SK-N-SH (cell line): ENCODE measurements around the gene CLDN6. TPM values are rescaled to one million over a fixed set of nuclear protein-coding genes. Genes with fewer than 3 reads are reported as not detected.

Source experiments
- CTCF ChIA-PET: fragments of 300-600, 350-600 bp; formaldehyde crosslinking; extraction: SDS; loops from one replicate; lab custom pipeline; 2021; lab: Yijun Ruan, JAX
- POLR2A ChIA-PET: fragments of 350-600 bp; sonication (Branson Sonifier 250); formaldehyde crosslinking; extraction: SDS; loops from one replicate; lab custom pipeline; 2020; ENCODE audit warnings: antibody characterized with exemption, inconsistent platforms; lab: Yijun Ruan, JAX
- DNase-seq: peaks from one replicate; pipeline ENCODE4 v3.0.0; 2012
- H2AFZ ChIP-seq: fragments of 200-600 bp; sonication (generic); 2 replicates; pipeline ENCODE4 v1.8.1; 2016; ENCODE audit warnings: antibody characterized with exemption, mild to moderate bottlenecking, low read depth
- H3F3A ChIP-seq: fragments of 200-600 bp; sonication (generic); replicated peaks from 2 replicates; pipeline ENCODE3; 2016; ENCODE audit warnings: antibody characterized with exemption, mild to moderate bottlenecking; ENCODE audit not compliant: insufficient read depth
- H3K27ac ChIP-seq, 2 experiments: fragments of 200-500 bp in 1 of 2; fragments of 200-600 bp in 1 of 2; sonication (Bioruptor generic) in 1 of 2; sonication (generic), shearing (Covaris generic) in 1 of 2; 2 replicates each; pipeline versions ENCODE4 v1.5.1 to v1.6.1; 2014 to 2016; ENCODE audit warnings: low read depth in 2 of 2, inconsistent platforms in 1 of 2, low read length in 1 of 2, mild to moderate bottlenecking in 1 of 2, mixed read lengths in 1 of 2
- H3K27me3 ChIP-seq: fragments of 200-600 bp; sonication (generic), shearing (Covaris generic); 2 replicates; pipeline ENCODE4 v1.6.1; 2016; ENCODE audit warnings: mixed run types; ENCODE audit not compliant: insufficient read depth
- H3K36me3 ChIP-seq, 2 experiments: fragments of 200-500 bp in 1 of 2; fragments of 200-600 bp in 1 of 2; sonication (Bioruptor generic) in 1 of 2; sonication (generic) in 1 of 2; replicated peaks in 1 of 2; 2 replicates each; pipeline versions ENCODE3 to v1.5.1; 2014 to 2016; ENCODE audit warnings: low read length in 1 of 2, mild to moderate bottlenecking in 1 of 2; ENCODE audit not compliant: insufficient read depth in 2 of 2, control insufficient read depth in 1 of 2
- H3K4me1 ChIP-seq, 2 experiments: fragments of 200-500 bp in 1 of 2; fragments of 200-600 bp in 1 of 2; sonication (Bioruptor generic) in 1 of 2; sonication (generic), shearing (Covaris generic) in 1 of 2; 2 replicates each; pipeline versions ENCODE4 v1.5.1 to v1.6.1; 2014 to 2016; ENCODE audit warnings: low read depth in 1 of 2, low read length in 1 of 2, mixed run types in 1 of 2; ENCODE audit not compliant: insufficient read depth in 2 of 2, control insufficient read depth in 1 of 2
- H3K4me2 ChIP-seq: fragments of 200-600 bp; sonication (generic), shearing (Covaris generic); 2 replicates; pipeline ENCODE4 v1.6.1; 2017; ENCODE audit warnings: mixed run types
- H3K4me3 ChIP-seq, 2 experiments: fragments of 200-500 bp in 1 of 2; fragments of 200-600 bp in 1 of 2; sonication (Bioruptor generic) in 1 of 2; sonication (generic), shearing (Covaris generic) in 1 of 2; 2 replicates each; pipeline versions ENCODE4 v1.5.1 to v1.8.1; 2014 to 2016; ENCODE audit warnings: low read depth in 2 of 2, inconsistent platforms in 1 of 2, low read length in 1 of 2, mild to moderate bottlenecking in 1 of 2, mixed read lengths in 1 of 2, moderate library complexity in 1 of 2
- H3K79me2 ChIP-seq: fragments of 200-600 bp; sonication (generic); 2 replicates; pipeline ENCODE4 v1.8.1; 2017; ENCODE audit warnings: mild to moderate bottlenecking; ENCODE audit not compliant: insufficient read depth
- H3K9ac ChIP-seq: fragments of 200-600 bp; sonication (generic); 2 replicates; pipeline ENCODE4 v1.6.1; 2017; ENCODE audit warnings: mixed run types
- H3K9me2 ChIP-seq: fragments of 200-600 bp; sonication (generic); 2 replicates; pipeline ENCODE4 v1.6.1; 2017; ENCODE audit warnings: mixed run types
- H3K9me3 ChIP-seq: fragments of 200-600 bp; sonication (generic); 2 replicates; pipeline ENCODE4 v1.6.1; 2017; ENCODE audit warnings: mixed run types, mild to moderate bottlenecking, moderate library complexity
- H4K20me1 ChIP-seq: fragments of 200-600 bp; sonication (generic); 2 replicates; pipeline ENCODE4 v1.6.1; 2017; ENCODE audit warnings: mild to moderate bottlenecking, mixed run types; ENCODE audit not compliant: insufficient read depth
- ELF1 ChIP-seq: IDR thresholded peaks from 2 replicates; pipeline ENCODE4 v1.4.0; 2012
- EP300 ChIP-seq, 2 experiments: IDR thresholded peaks; 2 replicates each; pipeline versions ENCODE4 v1.4.0 to v1.6.1; 2012; ENCODE audit warnings: borderline replicate concordance in 1 of 2, low read depth in 1 of 2, low read length in 1 of 2
- EZH2phosphoT487 ChIP-seq: fragments of 200-600 bp; sonication (generic); IDR thresholded peaks from 2 replicates; pipeline ENCODE4 v1.6.1; 2017; ENCODE audit warnings: low read depth, mixed run types, mild to moderate bottlenecking, antibody characterized with exemption, moderate library complexity, borderline replicate concordance
- FOXJ3 ChIP-seq: sonication (generic); formaldehyde crosslinking; IDR thresholded peaks from 2 replicates; pipeline ENCODE4 v1.5.1; 2020; ENCODE audit warnings: mild to moderate bottlenecking, missing genetic modification reagents
- FOXM1 ChIP-seq: IDR thresholded peaks from 2 replicates; pipeline ENCODE4 v1.4.0; 2012; ENCODE audit warnings: low read depth, mild to moderate bottlenecking
- IRF3 ChIP-seq: fragments of 150-350 bp; IDR thresholded peaks from 2 replicates; pipeline ENCODE4 v1.6.1; 2016; ENCODE audit warnings: mild to moderate bottlenecking, low read depth, low read length
- MEF2A ChIP-seq: IDR thresholded peaks from 2 replicates; pipeline ENCODE4 v1.4.0; 2012; ENCODE audit warnings: low read depth, borderline replicate concordance
- MXI1 ChIP-seq: IDR thresholded peaks from 2 replicates; pipeline ENCODE4 v1.6.1; 2012; ENCODE audit warnings: mild to moderate bottlenecking, low read depth, low read length, improper control_type of control experiment
- REST ChIP-seq: IDR thresholded peaks from 2 replicates; pipeline ENCODE4 v1.6.1; 2012; ENCODE audit warnings: mild to moderate bottlenecking, low read depth, low read length, moderate library complexity
- RFX5 ChIP-seq: IDR thresholded peaks from 2 replicates; pipeline ENCODE4 v1.6.1; 2012; ENCODE audit warnings: mild to moderate bottlenecking, improper control_type of control experiment, low read length
- RXRA ChIP-seq: IDR thresholded peaks from 2 replicates; pipeline ENCODE4 v1.4.0; 2012; ENCODE audit warnings: low read depth, mild to moderate bottlenecking, borderline replicate concordance
- WGBS: methylation state at CpG from one replicate; pipeline ENCODE4 v1.1.6; 2017; ENCODE audit warnings: low lambda C conversion rate; 5-methylcytosine and 5-hydroxymethylcytosine counted together
- polyA plus RNA-seq, 3 experiments: library from polyadenylated mRNA; depleted of rRNA; stranded (reverse); fragments of >200 nt; gene quantifications; 2 replicates each; pipeline ENCODE4 v1.2.3, GENCODE V29; 2012

The CLDN6 gene
- polyA plus RNA-seq, 1 of the 3 experiments (the other 2 are of a cell fraction) = 0.20 TPM

GRCh38 chr16:3066440-3066748 lies 48.4 kb upstream of the CLDN6 start (continued):
- TF ChIP-seq REST (no peak), FOXM1 (no peak), MXI1 (no peak), MEF2A (no peak), EP300 (IDR thresholded peaks at IDR 0.05; ENCODE audit: borderline replicate concordance in 1 of 2, low read depth in 1 of 2, low read length in 1 of 2) (no peak), RFX5 (no peak)

- Histone ChIP-seq H3F3A (no peaks in the 10 kb centered on the region), H3K9me2 (no peaks in the 10 kb centered on the region), H3K4me3 (peak overlapping the region in 1 of 2 experiments; percentile 50; a peak in 1 of 4 replicates), H3K4me1 (no peaks in the 10 kb centered on the region; a peak in 1 of 4 replicates), H3K9ac (peak overlapping the region; percentile 59), H4K20me1 (no peaks in the 10 kb centered on the region), H2AFZ (peak overlapping the region; percentile 80), H3K79me2 (no peaks in the 10 kb centered on the region), H3K27ac (no peak overlapping the region), H3K9me3 (no peaks in the 10 kb centered on the region), H3K36me3 (no peaks in the 10 kb centered on the region), H3K27me3 (no peaks in the 10 kb centered on the region), H3K4me2 (peak overlapping the region; percentile 46; the same call in 1 of the 2 replicates)
- TF ChIP-seq RXRA = no peak
- TF ChIP-seq REST = no peak
- TF ChIP-seq FOXM1 = no peak
- no peak for TF ChIP-seq EZH2phosphoT487
- no peak for TF ChIP-seq FOXJ3 (CRISPR knock-in tag)
- no peak for TF ChIP-seq IRF3
- no peak for TF ChIP-seq ELF1
- CTCF ChIA-PET = interaction anchor here (1.0 to 3.9 kb wide), 4 partner anchors 14 to 37 kb away, joined by 3 to 26 read pairs (median 4); no protein-coding TSS in a partner anchor
- POLR2A ChIA-PET = no interaction called here
- DNase-seq = no peak
- WGBS = 93% methylated on average over 10 of the region's 26 CpGs
Observed at GRCh38 chr16:3065742-3066439, 47.9 kb upstream of the CLDN6 start.
